Measurements from ENCODE around the gene TCERG1L. TPM values are rescaled to one million over a fixed set of nuclear protein-coding genes. Genes with fewer than 3 reads are reported as not detected.

TCERG1L gene
- polyA plus RNA-seq, 1 donor from 2014 or later: 0.53 TPM

DNA sequence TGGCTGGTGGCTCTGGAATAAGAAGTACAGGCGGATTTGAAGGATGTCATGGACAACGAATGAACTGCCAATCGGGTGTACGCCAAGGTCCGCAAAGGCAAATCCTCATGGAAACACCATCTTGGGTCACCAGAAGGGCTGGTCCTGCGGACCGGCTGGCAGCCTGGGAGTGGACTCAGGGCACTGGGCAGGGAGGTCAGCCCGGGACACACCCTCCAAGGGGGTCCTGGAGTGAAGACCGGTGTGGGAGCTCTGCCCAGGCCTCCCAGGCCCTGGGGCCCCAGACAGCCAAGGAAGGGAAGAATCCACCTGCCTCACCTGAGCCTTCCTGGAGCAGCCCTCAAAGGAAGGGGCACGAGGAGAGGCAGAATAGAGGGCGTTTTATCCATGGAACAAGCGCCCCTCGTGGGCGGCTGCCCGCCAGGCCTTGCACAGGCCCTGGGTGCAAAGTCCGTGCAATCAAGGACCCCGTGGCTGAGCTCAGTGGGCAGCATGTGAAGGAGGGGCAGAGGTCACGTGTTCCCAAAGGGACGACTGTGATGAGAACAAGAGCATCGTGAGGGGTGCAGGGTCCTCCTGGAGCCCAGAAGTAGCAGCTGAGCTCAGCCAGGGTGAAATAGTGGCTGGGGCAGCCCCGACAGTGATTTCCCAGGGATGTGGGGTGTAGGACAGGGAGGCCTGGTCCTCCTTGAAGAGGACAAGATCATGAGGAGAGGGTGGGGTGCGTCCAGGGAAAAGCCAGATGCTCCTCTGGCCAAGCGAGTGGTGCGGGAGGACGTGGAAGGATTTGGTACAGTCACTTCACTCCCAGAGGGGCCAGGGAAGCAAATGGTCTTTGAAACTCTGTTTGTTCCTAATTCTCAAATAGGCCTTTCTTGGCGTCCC lies 105.2 kb downstream of the TCERG1L start:
- Histone ChIP-seq H3K9me3 (ENCODE audit: low read length) (no peaks in the 10 kb centered on the region), H3K4me2 (ENCODE audit: low read length) (no peak overlapping the region), H4K20me1 (ENCODE audit: insufficient read depth) (no peaks in the 10 kb centered on the region), H3K9me2 (ENCODE audit: insufficient read depth, low read length) (no peaks in the 10 kb centered on the region), H3F3A (ENCODE audit: insufficient read depth, low read length, poor library complexity, severe bottlenecking) (no peaks in the 10 kb centered on the region), H2AFZ (ENCODE audit: low read depth, low read length) (no peak overlapping the region), H3K27ac (ENCODE audit: low read length) (no peak overlapping the region), H3K9ac (ENCODE audit: low read length) (no peak overlapping the region), H3K4me3 (ENCODE audit: low read length) (no peak overlapping the region), H3K79me2 (replicated peaks; ENCODE audit: insufficient read depth, low read length) (no peaks in the 10 kb centered on the region), H3K27me3 (ENCODE audit: insufficient read depth, low read depth, low read length) (no peaks in the 10 kb centered on the region), H3K36me3 (ENCODE audit: insufficient read depth, low read length) (no peaks in the 10 kb centered on the region)
- TF ChIP-seq, protein P1, sequence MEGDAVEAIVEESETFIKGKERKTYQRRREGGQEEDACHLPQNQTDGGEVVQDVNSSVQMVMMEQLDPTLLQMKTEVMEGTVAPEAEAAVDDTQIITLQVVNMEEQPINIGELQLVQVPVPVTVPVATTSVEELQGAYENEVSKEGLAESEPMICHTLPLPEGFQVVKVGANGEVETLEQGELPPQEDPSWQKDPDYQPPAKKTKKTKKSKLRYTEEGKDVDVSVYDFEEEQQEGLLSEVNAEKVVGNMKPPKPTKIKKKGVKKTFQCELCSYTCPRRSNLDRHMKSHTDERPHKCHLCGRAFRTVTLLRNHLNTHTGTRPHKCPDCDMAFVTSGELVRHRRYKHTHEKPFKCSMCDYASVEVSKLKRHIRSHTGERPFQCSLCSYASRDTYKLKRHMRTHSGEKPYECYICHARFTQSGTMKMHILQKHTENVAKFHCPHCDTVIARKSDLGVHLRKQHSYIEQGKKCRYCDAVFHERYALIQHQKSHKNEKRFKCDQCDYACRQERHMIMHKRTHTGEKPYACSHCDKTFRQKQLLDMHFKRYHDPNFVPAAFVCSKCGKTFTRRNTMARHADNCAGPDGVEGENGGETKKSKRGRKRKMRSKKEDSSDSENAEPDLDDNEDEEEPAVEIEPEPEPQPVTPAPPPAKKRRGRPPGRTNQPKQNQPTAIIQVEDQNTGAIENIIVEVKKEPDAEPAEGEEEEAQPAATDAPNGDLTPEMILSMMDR (IDR thresholded peaks at IDR 0.05; ENCODE audit: poor library complexity, severe bottlenecking): no peak
- TF ChIP-seq EZH2 (IDR thresholded peaks at IDR 0.05; ENCODE audit: borderline replicate concordance, insufficient read depth, low read length, poor library complexity, severe bottlenecking) (no peak), MXI1 (conservative IDR thresholded peaks at IDR 0.05; ENCODE audit: poor library complexity, severe bottlenecking) (no peak), SMC3 (conservative IDR thresholded peaks at IDR 0.05; ENCODE audit: poor library complexity) (no peak), POLR2AphosphoS5 (IDR thresholded peaks at IDR 0.05) (no peak), RAD21 (conservative IDR thresholded peaks at IDR 0.05) (no peak), TAF1 (IDR thresholded peaks at IDR 0.05; ENCODE audit: low read depth) (no peak)
- TF ChIP-seq, protein P2, sequence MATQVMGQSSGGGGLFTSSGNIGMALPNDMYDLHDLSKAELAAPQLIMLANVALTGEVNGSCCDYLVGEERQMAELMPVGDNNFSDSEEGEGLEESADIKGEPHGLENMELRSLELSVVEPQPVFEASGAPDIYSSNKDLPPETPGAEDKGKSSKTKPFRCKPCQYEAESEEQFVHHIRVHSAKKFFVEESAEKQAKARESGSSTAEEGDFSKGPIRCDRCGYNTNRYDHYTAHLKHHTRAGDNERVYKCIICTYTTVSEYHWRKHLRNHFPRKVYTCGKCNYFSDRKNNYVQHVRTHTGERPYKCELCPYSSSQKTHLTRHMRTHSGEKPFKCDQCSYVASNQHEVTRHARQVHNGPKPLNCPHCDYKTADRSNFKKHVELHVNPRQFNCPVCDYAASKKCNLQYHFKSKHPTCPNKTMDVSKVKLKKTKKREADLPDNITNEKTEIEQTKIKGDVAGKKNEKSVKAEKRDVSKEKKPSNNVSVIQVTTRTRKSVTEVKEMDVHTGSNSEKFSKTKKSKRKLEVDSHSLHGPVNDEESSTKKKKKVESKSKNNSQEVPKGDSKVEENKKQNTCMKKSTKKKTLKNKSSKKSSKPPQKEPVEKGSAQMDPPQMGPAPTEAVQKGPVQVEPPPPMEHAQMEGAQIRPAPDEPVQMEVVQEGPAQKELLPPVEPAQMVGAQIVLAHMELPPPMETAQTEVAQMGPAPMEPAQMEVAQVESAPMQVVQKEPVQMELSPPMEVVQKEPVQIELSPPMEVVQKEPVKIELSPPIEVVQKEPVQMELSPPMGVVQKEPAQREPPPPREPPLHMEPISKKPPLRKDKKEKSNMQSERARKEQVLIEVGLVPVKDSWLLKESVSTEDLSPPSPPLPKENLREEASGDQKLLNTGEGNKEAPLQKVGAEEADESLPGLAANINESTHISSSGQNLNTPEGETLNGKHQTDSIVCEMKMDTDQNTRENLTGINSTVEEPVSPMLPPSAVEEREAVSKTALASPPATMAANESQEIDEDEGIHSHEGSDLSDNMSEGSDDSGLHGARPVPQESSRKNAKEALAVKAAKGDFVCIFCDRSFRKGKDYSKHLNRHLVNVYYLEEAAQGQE (IDR thresholded peaks at IDR 0.05; ENCODE audit: borderline replicate concordance): no peak

DNA sequence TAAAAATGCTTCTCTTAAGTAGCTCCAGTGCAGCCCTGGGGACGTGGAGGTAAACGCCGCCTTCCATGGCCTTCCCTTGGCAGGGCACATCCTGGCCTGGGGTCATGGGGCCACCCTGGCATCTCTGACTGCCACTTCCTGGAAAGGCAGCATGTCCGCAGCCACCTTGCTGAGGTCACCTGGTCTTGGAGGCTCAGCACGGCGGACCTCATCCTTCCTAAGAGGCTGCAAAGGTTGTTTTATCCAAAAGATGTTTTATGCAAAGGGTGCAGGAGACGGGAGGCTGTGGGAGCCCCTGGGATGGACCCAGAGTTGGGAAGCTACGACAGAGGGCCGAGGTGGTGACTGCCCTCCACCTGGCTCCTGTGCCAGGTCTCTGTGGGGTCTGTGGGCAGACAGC lies 106.0 kb downstream of the TCERG1L start:
- no peak overlapping the region for H3K9ac ChIP-seq (ENCODE audit: low read length)

More for the DNA sequence above, 106.0 kb downstream of the TCERG1L start:
- Histone ChIP-seq H3K9me3 (ENCODE audit: low read length) (no peaks in the 10 kb centered on the region), H3K27ac (ENCODE audit: low read length) (no peak overlapping the region), H4K20me1 (ENCODE audit: insufficient read depth) (no peaks in the 10 kb centered on the region), H3K4me3 (ENCODE audit: low read length) (no peak overlapping the region), H3K4me2 (ENCODE audit: low read length) (no peak overlapping the region), H3K79me2 (replicated peaks; ENCODE audit: insufficient read depth, low read length) (no peaks in the 10 kb centered on the region), H3F3A (ENCODE audit: insufficient read depth, low read length, poor library complexity, severe bottlenecking) (no peaks in the 10 kb centered on the region), H3K9me2 (ENCODE audit: insufficient read depth, low read length) (no peaks in the 10 kb centered on the region), H3K27me3 (ENCODE audit: insufficient read depth, low read depth, low read length) (no peaks in the 10 kb centered on the region), H3K36me3 (ENCODE audit: insufficient read depth, low read length) (no peaks in the 10 kb centered on the region), H2AFZ (ENCODE audit: low read depth, low read length) (no peak overlapping the region)
- TF ChIP-seq POLR2AphosphoS5 (IDR thresholded peaks at IDR 0.05) (no peak), EZH2 (IDR thresholded peaks at IDR 0.05; ENCODE audit: borderline replicate concordance, insufficient read depth, low read length, poor library complexity, severe bottlenecking) (no peak)
- TF ChIP-seq, protein P2 (IDR thresholded peaks at IDR 0.05; ENCODE audit: borderline replicate concordance): no peak
